Activated T-cell treated with anti-CD3 and anti-CD28 coated beads, Interleukin-2, amount 50 U/mL, for 72 hours (primary cell): Measurements from ENCODE around the gene PTPN6. TPM values are rescaled to one million over a fixed set of nuclear protein-coding genes. Genes with fewer than 3 reads are reported as not detected.

ENCODE experiments used
- ATAC-seq, 2 donors: fragments of 150-1000 bp; cut with Tn5 transposase; replicated peaks in 1 of 2; 2 replicates each; pipeline ENCODE4 v1.10.0; 2021; ENCODE audit warnings: moderate library complexity in 2 of 2, mild to moderate bottlenecking in 1 of 2
- DNase-seq, 2 donors: peaks; one replicate each; pipeline ENCODE4 v3.0.0; 2021 to 2022; ENCODE audit warnings: mixed read lengths in 1 of 2
- H3K27ac Mint-ChIP-seq: one replicate; pipeline ENCODE4 v1.8.0; 2022; ENCODE audit warnings: mild to moderate bottlenecking, moderate library complexity, mixed read lengths
- H3K27me3 Mint-ChIP-seq: one replicate; pipeline ENCODE4 v1.8.0; 2022; ENCODE audit warnings: low read depth, mixed read lengths
- H3K36me3 Mint-ChIP-seq, 2 donors: one replicate each; pipeline ENCODE4 v1.8.0; 2022; ENCODE audit warnings: mixed read lengths in 2 of 2, mild to moderate bottlenecking in 1 of 2; ENCODE audit not compliant: insufficient read depth in 2 of 2
- H3K4me1 Mint-ChIP-seq: one replicate; pipeline ENCODE4 v1.8.0; 2022; ENCODE audit warnings: low read depth, mixed read lengths
- H3K4me3 Mint-ChIP-seq, 2 donors: one replicate each; pipeline ENCODE4 v1.8.0; 2022; ENCODE audit warnings: mild to moderate bottlenecking in 2 of 2, mixed read lengths in 2 of 2, moderate library complexity in 2 of 2
- H3K9me3 Mint-ChIP-seq, 2 donors: one replicate each; pipeline ENCODE4 v1.8.0; 2022; ENCODE audit warnings: mixed read lengths in 2 of 2
- total RNA-seq, 2 donors: library from RNA; stranded (reverse); gene quantifications; one replicate each; pipeline ENCODE4 v1.2.3, GENCODE V29; 2022

PTPN6 gene
- total RNA-seq, 2 donors from 2014 or later = 238 to 313 TPM

DNA sequence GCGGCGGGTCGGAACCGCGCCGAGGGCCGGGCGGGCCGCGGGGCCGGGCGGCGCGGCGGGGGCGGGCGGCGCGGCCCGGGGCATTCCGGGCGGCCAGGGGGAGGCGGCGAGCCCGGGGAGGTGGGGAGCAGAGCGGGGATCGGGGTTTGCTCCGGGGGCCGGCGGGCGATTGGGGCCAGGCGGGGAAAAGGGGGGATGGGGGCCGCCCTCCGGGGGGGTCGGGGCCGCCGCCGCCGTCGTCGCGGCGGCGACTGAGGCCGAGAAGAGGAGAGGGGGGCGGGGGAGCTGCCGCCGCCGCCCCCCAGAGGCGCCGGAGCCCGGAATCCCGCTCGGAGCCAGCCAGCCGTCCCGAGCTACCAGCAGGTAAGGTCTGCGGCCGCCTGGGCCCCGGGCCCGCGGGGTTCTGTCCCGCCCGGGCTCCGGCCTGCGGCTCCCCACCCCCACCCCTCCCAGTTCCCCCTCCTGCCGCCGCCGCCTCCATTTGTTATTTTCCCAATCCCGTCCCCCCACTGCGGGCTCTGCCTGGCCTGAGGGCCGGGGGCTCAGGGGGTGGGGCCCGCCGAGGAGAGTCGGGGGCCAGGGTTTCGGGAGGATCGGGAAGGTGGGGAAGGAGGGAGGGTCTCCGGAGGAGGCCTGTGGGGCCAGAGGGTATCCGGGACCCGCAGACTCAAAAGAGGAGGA lies 23.0 kb upstream of the PTPN6 start:
- ATAC-seq = peak in 1 of 2 donors; percentile 8

DNA sequence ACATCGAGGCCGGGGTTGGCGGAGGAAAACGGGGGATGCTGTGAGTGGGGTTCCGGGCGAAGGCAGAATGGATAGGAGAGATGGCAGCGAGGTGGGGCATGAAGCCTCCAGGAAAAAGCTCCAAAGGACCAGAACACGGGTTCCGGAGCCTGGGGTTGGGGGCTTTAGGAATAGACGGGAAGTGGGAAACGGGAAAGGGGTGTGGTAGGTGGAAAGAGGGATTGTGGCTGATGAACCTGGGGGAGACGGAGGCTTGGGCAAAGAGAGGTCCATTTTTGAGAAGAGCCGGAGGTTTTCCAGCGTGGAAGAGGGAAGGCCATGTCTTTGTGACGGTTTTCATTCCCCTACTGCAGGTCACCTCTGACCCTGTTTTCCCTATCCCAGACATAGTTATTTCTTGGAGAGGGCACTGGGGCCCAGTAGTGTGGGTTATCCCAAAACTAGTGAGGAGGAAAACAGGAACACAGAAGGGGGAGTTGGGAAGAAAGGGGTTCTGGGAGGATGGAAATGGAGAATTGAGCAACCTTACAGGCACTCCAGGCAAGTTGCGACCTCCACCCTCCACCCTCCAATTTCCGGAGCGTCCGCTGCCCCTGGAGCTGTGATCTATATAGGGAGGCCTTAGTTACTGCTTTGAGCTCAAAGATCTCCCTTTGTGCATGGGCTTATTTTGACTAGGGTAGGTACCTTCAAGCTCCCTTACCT lies 22.3 kb upstream of the PTPN6 start:
- Mint-ChIP-seq H3K9me3 (no peaks in the 10 kb centered on the region), H3K4me3 (peak overlapping the region; percentile 92 to 96), H3K4me1 (peaks cover 82% of the 10 kb centered on the region), H3K27me3 (no peaks in the 10 kb centered on the region), H3K27ac (peak overlapping the region; percentile 98), H3K36me3 (peaks cover 2 to 13% of the 10 kb centered on the region in 2 donors)
- ATAC-seq (no peak), DNase-seq (no peak)

More for the DNA sequence above, 23.0 kb upstream of the PTPN6 start:
- H3K27me3 Mint-ChIP-seq = no peaks in the 10 kb centered on the region
- H3K4me3 Mint-ChIP-seq = peak overlapping the region; percentile 92 to 96
- H3K4me1 Mint-ChIP-seq = peaks cover 76% of the 10 kb centered on the region
- no peak for DNase-seq
- peak overlapping the region; percentile 98 for H3K27ac Mint-ChIP-seq
- H3K36me3 Mint-ChIP-seq = peaks cover 2 to 11% of the 10 kb centered on the region in 2 donors
- no peaks in the 10 kb centered on the region for H3K9me3 Mint-ChIP-seq

DNA sequence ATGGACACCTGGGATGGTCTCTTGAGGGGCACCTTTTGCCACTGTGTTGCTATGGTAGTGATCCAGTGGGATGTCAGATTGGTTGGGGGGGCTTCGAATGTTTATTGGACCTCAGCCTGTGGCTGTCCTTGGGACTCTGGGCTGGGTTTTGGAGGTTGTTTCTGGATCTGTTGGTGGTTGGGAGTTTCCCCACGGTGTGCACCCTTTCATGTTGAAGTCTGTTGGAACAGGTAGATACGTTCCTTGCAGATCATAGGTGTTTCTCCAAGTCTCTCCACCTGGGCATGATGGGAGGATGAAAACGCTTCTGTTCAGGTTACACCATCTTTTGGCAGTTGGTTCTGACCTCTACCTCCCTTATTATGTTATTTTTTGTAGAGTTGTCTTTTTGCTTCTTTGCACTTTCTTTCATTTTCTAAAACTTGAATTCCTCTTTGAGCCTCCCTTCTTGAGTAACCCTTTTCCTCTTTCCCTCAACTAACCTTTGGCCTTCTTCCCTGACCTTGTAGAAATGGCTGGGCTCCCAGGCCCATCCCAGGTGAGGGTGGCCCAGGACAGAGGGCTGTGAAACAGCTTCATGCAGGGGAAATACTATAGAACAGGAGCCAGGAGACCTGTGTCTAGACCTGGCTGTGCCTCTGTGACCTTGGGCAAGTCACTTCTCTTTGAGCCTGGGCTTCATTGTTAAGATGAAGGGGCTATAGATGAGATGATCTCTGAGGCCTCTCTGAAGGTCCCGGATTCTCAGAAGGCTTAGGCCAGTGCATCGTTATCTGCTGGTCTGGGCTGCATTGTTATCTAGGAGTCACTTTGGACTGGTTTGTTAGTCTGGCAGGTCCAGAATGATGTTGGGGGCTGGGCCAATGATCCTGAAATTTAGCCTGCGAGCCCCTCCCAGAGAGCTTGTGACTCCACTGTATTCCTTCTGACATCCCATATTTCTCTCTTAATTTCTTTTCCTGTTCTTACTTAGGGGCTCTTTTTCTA lies 21.4 kb upstream of the PTPN6 start:
- no peak for DNase-seq
- Mint-ChIP-seq H3K27me3 (no peaks in the 10 kb centered on the region), H3K9me3 (no peaks in the 10 kb centered on the region), H3K36me3 (peaks cover 2 to 14% of the 10 kb centered on the region in 2 donors), H3K4me1 (peaks cover 83% of the 10 kb centered on the region), H3K4me3 (peak overlapping the region; percentile 92 to 96), H3K27ac (peak overlapping the region; percentile 98)
- ATAC-seq = no peak

DNA sequence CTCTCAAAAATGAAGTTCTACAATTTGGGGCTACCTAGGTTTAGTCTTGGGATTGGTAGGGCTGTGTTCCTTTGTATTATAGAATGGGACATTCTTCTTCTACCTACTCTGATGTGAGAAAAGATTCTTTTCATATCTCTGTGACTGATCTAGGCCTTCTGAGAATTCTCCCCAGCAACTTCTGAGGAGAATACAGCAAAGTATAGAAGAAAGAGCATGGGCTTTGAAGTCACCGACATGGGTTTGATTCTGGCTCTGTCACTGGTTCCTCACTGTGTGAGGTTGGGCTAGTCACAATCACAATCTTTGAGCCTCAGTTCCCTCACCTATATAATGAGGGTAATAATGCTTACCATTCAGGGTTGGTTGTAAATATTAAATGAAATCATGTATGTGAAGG lies 18.4 kb upstream of the PTPN6 start:
- H3K27ac Mint-ChIP-seq = peak overlapping the region; percentile 77
- ATAC-seq (no peak), DNase-seq (no peak)
- peaks cover 81% of the 10 kb centered on the region for H3K4me1 Mint-ChIP-seq
- H3K9me3 Mint-ChIP-seq = no peaks in the 10 kb centered on the region
- peak overlapping the region in 1 of 2 donors; percentile 44 for H3K4me3 Mint-ChIP-seq
- H3K36me3 Mint-ChIP-seq = peaks cover 2 to 9% of the 10 kb centered on the region in 2 donors
- no peaks in the 10 kb centered on the region for H3K27me3 Mint-ChIP-seq

DNA sequence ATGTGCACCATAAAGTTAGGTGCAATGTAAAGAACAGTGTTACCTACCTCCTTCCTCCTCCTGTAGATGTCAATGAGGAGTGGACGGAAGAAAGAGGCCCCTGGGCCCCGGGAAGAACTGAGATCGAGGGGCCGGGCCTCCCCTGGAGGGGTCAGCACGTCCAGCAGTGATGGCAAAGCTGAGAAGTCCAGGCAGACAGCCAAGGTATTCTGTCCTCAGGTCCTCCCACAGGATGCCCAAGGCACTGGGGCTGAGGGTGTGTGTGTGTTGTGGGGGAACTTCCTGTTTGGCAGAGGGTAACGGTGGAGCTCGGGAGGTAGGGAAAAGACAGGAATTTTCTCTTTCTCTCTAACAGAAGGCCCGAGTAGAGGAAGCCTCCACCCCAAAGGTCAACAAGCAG lies 17.0 kb upstream of the PTPN6 start:
- no peak for DNase-seq
- Mint-ChIP-seq H3K4me3 (no peak overlapping the region), H3K27ac (peak overlapping the region; percentile 90), H3K36me3 (peaks cover 0 to 6% of the 10 kb centered on the region in 2 donors), H3K27me3 (no peaks in the 10 kb centered on the region), H3K9me3 (no peaks in the 10 kb centered on the region), H3K4me1 (peaks cover 85% of the 10 kb centered on the region)
- no peak for ATAC-seq

DNA sequence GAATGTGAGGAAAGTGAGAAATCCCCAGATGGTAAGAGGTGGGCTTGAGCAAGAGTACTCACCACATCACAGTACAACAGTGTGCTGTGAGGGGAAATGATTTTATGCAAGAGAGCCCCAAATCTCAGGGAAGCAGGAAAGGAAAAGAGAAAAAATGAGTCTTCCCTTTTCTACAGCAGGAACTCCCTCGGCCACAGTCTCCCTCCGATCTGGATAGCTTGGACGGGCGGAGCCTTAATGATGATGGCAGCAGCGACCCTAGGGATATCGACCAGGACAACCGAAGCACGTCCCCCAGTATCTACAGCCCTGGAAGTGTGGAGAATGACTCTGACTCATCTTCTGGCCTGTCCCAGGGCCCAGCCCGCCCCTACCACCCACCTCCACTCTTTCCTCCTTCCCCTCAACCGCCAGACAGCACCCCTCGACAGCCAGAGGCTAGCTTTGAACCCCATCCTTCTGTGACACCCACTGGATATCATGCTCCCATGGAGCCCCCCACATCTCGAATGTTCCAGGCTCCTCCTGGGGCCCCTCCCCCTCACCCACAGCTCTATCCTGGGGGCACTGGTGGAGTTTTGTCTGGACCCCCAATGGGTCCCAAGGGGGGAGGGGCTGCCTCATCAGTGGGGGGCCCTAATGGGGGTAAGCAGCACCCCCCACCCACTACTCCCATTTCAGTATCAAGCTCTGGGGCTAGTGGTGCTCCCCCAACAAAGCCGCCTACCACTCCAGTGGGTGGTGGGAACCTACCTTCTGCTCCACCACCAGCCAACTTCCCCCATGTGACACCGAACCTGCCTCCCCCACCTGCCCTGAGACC lies 15.6 kb upstream of the PTPN6 start:
- Mint-ChIP-seq H3K4me1 (peaks cover 79% of the 10 kb centered on the region), H3K36me3 (peaks cover 0 to 9% of the 10 kb centered on the region in 2 donors), H3K27me3 (no peaks in the 10 kb centered on the region), H3K9me3 (no peaks in the 10 kb centered on the region), H3K27ac (peak overlapping the region; percentile 94), H3K4me3 (peak overlapping the region; percentile 83 to 96)
- no peak for ATAC-seq
- DNase-seq = no peak

DNA sequence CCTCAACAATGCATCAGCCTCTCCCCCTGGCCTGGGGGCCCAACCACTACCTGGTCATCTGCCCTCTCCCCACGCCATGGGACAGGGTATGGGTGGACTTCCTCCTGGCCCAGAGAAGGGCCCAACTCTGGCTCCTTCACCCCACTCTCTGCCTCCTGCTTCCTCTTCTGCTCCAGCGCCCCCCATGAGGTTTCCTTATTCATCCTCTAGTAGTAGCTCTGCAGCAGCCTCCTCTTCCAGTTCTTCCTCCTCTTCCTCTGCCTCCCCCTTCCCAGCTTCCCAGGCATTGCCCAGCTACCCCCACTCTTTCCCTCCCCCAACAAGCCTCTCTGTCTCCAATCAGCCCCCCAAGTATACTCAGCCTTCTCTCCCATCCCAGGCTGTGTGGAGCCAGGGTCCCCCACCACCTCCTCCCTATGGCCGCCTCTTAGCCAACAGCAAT lies 14.9 kb upstream of the PTPN6 start:
- peaks cover 0 to 9% of the 10 kb centered on the region in 2 donors for H3K36me3 Mint-ChIP-seq
- no peaks in the 10 kb centered on the region for H3K9me3 Mint-ChIP-seq
- no peaks in the 10 kb centered on the region for H3K27me3 Mint-ChIP-seq
- H3K4me1 Mint-ChIP-seq = peaks cover 75% of the 10 kb centered on the region
- peak overlapping the region; percentile 83 to 96 for H3K4me3 Mint-ChIP-seq
- ATAC-seq (no peak), DNase-seq (no peak)
- H3K27ac Mint-ChIP-seq = peak overlapping the region; percentile 94

DNA sequence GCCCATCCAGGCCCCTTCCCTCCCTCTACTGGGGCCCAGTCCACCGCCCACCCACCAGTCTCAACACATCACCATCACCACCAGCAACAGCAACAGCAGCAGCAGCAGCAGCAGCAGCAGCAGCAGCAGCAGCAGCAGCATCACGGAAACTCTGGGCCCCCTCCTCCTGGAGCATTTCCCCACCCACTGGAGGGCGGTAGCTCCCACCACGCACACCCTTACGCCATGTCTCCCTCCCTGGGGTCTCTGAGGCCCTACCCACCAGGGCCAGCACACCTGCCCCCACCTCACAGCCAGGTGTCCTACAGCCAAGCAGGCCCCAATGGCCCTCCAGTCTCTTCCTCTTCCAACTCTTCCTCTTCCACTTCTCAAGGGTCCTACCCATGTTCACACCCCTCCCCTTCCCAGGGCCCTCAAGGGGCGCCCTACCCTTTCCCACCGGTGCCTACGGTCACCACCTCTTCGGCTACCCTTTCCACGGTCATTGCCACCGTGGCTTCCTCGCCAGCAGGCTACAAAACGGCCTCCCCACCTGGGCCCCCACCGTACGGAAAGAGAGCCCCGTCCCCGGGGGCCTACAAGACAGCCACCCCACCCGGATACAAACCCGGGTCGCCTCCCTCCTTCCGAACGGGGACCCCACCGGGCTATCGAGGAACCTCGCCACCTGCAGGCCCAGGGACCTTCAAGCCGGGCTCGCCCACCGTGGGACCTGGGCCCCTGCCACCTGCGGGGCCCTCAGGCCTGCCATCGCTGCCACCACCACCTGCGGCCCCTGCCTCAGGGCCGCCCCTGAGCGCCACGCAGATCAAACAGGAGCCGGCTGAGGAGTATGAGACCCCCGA lies 14.3 kb upstream of the PTPN6 start:
- Mint-ChIP-seq H3K4me3 (peak overlapping the region; percentile 83 to 96), H3K4me1 (peaks cover 71% of the 10 kb centered on the region), H3K27ac (peak overlapping the region; percentile 94), H3K36me3 (peaks cover 0 to 9% of the 10 kb centered on the region in 2 donors), H3K9me3 (no peaks in the 10 kb centered on the region), H3K27me3 (no peaks in the 10 kb centered on the region)
- peak; percentile 66 to 77 for DNase-seq
- ATAC-seq = peak; percentile 45 to 50

DNA sequence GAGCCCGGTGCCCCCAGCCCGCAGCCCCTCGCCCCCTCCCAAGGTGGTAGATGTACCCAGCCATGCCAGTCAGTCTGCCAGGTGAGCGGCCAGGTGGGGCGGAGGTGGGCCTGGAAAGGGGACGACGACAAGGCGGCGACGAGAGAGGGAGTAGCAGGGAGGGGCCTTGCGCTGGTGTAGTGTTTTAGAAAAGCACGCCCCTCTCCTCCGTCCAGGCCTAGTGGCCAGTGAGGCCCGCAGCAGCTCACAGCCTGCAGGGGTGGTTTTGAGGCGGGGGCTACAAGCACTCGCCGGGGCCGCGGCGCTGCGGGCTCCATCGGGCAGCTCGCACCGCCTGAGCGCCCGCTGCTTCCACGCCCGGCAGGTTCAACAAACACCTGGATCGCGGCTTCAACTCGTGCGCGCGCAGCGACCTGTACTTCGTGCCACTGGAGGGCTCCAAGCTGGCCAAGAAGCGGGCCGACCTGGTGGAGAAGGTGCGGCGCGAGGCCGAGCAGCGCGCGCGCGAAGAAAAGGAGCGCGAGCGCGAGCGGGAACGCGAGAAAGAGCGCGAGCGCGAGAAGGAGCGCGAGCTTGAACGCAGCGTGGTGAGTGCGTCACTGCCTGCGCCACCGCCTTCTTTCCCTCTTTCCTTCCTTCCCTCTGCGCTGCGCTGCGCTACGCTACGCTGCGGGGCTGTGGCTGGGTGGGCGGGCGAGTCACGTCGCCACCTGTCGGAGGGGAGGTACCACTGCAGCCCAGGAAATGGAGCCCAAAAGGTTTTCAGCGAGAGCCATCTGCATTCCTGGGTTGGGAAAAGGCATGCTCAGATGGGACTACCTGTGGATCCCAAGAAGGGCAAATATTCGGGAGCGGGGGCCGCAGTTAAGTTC lies 13.4 kb upstream of the PTPN6 start:
- Mint-ChIP-seq H3K4me3 (peak overlapping the region; percentile 83 to 96), H3K4me1 (peaks cover 70% of the 10 kb centered on the region), H3K27me3 (no peaks in the 10 kb centered on the region), H3K36me3 (peaks cover 0 to 9% of the 10 kb centered on the region in 2 donors), H3K9me3 (no peaks in the 10 kb centered on the region), H3K27ac (peak overlapping the region; percentile 52)
- DNase-seq (peak; percentile 94 to 95), ATAC-seq (peak; percentile 93 to 95)

DNA sequence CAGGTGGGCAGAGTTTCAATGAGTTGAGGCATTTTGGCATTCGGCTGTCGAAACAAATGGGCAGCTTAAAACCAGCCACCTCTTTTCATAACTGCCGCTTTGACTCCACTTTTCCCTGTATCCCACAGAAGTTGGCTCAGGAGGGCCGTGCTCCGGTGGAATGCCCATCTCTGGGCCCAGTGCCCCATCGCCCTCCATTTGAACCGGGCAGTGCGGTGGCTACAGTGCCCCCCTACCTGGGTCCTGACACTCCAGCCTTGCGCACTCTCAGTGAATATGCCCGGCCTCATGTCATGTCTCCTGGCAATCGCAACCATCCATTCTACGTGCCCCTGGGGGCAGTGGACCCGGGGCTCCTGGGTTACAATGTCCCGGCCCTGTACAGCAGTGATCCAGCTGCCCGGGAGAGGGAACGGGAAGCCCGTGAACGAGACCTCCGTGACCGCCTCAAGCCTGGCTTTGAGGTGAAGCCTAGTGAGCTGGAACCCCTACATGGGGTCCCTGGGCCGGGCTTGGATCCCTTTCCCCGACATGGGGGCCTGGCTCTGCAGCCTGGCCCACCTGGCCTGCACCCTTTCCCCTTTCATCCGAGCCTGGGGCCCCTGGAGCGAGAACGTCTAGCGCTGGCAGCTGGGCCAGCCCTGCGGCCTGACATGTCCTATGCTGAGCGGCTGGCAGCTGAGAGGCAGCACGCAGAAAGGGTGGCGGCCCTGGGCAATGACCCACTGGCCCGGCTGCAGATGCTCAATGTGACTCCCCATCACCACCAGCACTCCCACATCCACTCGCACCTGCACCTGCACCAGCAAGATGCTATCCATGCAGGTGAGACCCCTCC lies 12.6 kb upstream of the PTPN6 start:
- peaks cover 0 to 9% of the 10 kb centered on the region in 2 donors for H3K36me3 Mint-ChIP-seq
- H3K4me1 Mint-ChIP-seq = peaks cover 70% of the 10 kb centered on the region

More for the DNA sequence above, 12.6 kb upstream of the PTPN6 start:
- no peak for DNase-seq
- H3K27me3 Mint-ChIP-seq = no peaks in the 10 kb centered on the region
- H3K4me3 Mint-ChIP-seq = peak overlapping the region; percentile 83 to 96
- ATAC-seq = no peak
- H3K9me3 Mint-ChIP-seq = no peaks in the 10 kb centered on the region
- no peak overlapping the region for H3K27ac Mint-ChIP-seq
